IPS-18c (cell line): Measurements from ENCODE around the gene LENEP.

Source experiments
- H3K4me3 ChIP-seq: 2 replicates; pipeline ENCODE4 v1.7.0; 2013; ENCODE audit warnings: low read depth, mild to moderate bottlenecking, low read length, moderate library complexity; ENCODE audit not compliant: insufficient read depth
- H3K9me3 ChIP-seq: one replicate; pipeline ENCODE4 v1.6.1; 2013; ENCODE audit warnings: mild to moderate bottlenecking, low read length, moderate library complexity; ENCODE audit not compliant: control insufficient read depth, insufficient read depth

Gene LENEP

DNA sequence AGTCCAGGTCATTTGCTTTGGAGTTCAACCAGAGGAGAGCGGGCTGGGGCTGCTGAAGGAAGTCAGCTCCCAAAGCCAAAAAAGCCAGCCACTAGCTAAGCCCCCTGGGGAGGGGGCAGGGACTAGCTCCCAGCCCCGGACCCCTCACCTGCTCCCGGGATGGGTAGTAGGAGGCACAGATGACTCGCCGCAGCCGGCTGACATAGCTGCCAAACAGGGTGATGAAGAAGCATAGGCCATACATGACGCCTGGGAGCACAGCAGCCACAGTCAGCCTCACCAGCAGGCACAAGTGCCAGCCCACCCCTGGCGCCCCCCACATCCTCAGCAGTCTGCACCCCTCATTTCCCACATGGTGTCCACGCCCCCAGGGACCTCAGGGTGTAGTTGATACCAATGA lies 32.8 kb downstream of the LENEP start:
- H3K4me3 ChIP-seq, result no peak overlapping the region
- no peaks in the 10 kb centered on the region for H3K9me3 ChIP-seq

DNA sequence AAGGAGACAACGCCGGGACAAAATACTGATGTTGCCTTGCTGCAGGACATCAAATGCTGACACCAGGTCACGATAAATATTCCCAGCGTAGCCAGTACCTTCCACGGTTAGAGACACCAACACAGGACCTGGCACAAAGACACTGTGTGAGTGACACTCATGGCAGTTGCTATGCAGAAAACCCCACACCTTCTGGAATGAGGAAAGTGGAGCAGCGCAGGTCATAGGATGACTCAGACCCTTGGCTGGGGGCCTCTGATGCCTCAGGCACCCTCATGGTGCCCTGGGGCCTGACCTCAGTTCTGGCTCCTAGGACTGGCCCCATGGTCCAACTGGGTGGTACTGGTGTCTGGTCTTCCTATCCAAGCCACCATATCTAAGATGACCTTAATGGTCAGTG lies 33.2 kb downstream of the LENEP start:
- H3K9me3 ChIP-seq, result no peaks in the 10 kb centered on the region
- no peak overlapping the region for H3K4me3 ChIP-seq

GRCh38 chr1:155029513-155030242 lies 36.3 kb downstream of the LENEP start:
- H3K9me3 ChIP-seq, result no peaks in the 10 kb centered on the region
- no peak overlapping the region for H3K4me3 ChIP-seq

- Histone ChIP-seq H3K4me3 (no peak overlapping the region), H3K9me3 (no peaks in the 10 kb centered on the region)
Measured at GRCh38 chr1:155030243-155030795, 36.9 kb downstream of the LENEP start.

DNA sequence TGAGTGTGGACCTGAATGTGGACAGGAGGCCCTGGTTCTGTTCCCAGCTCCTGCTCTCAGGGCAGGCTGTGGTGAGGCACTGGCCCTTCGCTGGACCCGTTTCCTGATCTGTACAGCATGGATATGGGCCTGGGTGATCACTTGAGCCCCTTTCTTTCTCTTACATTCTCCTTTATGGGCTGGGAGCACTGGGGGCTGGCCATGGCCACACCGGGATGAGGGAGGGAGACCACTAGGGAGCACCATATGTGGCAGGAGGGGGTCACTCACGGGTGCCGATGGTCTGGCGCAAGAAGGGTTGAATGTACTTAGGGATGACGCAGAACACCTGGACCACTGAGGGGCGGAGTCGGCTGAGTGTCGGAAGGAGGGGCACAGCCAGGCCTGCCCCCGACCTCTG lies 37.5 kb downstream of the LENEP start:
- no peak overlapping the region for H3K4me3 ChIP-seq
- no peaks in the 10 kb centered on the region for H3K9me3 ChIP-seq

DNA sequence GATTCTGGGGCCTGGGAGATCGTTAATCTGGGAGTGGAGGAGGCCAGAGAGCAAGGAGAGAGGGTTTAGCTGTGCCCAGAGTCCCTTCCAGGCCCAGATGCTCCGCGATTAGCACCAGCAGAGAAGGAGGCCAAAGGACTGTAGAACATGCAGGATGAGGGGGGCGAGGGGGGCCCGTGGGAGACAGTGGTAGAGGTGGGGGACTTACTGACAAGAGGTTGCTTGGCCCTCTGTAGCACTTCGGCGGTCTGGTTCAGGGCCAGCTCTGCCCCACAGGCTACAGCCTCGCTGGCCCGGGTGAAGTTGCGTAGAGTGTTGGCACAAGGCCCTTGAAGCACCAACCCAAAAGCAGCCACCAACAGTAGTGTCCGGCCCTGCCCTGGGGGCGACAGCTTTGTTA lies 39.5 kb downstream of the LENEP start:
- Histone ChIP-seq H3K9me3 (no peaks in the 10 kb centered on the region), H3K4me3 (no peak overlapping the region)

GRCh38 chr1:155033524-155033923 lies 40.1 kb downstream of the LENEP start, which contains the start of the genes DCST1 and DCST2:
Gene DCST1, plus strand, starts transcription at chr1:155033824. Its CDS starts 213 bp downstream, at chr1:155034037.
Gene DCST2, minus strand, starts transcription at chr1:155033781. Its CDS starts 80 bp downstream, at chr1:155033701.
- no peak within 1 kb of the TSS for H3K4me3 ChIP-seq
- H3K9me3 ChIP-seq, result no peaks in the 10 kb centered on the region

GRCh38 chr1:155034318-155035208 lies 41.2 kb downstream of the LENEP start:
- no peak overlapping the region for H3K4me3 ChIP-seq
- no peaks in the 10 kb centered on the region for H3K9me3 ChIP-seq

- H3K9me3 ChIP-seq, result no peaks in the 10 kb centered on the region
- no peak overlapping the region for H3K4me3 ChIP-seq
Measured at GRCh38 chr1:155035936-155036335, 42.5 kb downstream of the LENEP start.

- Histone ChIP-seq H3K9me3 (no peaks in the 10 kb centered on the region), H3K4me3 (no peak overlapping the region)
Measured at GRCh38 chr1:155037043-155037442, 43.7 kb downstream of the LENEP start.

DNA sequence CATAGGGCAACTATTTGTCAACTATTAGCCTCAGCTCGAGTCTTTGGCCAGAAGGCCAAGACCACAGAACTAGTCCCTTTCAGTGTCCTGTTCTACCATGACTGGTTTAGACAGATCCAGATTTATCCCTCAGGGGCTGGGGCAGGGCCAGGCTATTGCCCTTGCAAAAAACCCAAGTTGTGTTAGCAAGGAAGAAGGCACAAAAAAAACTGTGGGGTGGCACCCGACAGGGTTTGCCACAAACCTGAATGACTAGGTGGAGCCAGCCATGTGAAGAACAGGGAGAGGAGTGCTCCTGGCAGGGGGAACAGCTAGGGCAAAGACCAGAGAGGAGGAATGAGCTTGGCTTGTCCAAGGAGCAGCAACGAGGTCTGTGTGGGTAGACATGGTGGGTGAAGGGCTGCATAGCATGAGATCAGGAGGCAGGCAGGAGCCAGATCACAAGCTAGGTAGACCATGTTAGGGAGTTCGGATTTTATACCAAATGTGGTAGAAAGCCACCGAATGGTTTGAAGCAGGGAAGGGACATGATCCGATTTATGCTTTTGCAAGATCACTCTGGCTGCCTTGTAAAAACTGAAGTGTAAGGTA lies 44.6 kb downstream of the LENEP start:
- Histone ChIP-seq H3K4me3 (no peak overlapping the region), H3K9me3 (no peaks in the 10 kb centered on the region)

- no peaks in the 10 kb centered on the region for H3K9me3 ChIP-seq
- no peak overlapping the region for H3K4me3 ChIP-seq
Measured at GRCh38 chr1:155038602-155039307, 45.4 kb downstream of the LENEP start.

GRCh38 chr1:155039308-155039669 lies 45.9 kb downstream of the LENEP start:
- Histone ChIP-seq H3K4me3 (no peak overlapping the region), H3K9me3 (no peaks in the 10 kb centered on the region)

DNA sequence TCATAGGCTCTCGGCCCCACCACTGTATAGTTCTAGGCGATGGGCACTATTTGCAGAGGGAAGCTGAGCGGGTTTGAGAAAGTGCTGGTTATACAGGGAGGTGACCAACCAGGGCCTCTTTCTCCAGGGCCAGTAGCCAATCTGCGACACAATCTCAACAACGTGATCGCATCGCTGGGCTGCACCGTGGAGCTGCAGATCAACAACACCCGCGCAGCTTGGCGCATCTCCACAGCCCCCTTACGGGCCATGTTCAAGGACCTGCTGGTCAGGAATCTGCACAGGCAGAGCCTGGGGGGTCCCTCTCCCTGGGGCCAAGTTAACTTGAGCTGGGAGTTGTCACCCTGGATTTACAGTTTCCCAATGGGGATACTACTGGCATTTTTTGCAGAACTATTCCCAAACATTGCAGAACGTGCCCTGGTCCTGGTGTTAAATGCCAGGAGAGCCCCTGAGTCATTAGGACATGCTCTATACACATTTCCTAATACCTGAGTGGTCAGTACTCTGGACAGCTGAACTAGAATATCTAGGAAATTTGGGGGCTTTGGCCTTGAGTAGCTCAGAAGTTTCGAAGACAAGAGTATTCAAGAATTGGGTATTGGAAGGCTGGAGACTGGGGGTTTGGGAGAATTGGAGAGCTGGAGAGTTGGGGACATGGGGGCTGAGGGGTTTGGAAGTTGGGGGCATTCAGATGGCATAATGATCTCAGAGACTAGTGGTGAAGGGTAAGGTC lies 47.1 kb downstream of the LENEP start:
- Histone ChIP-seq H3K4me3 (no peak overlapping the region), H3K9me3 (no peaks in the 10 kb centered on the region)

DNA sequence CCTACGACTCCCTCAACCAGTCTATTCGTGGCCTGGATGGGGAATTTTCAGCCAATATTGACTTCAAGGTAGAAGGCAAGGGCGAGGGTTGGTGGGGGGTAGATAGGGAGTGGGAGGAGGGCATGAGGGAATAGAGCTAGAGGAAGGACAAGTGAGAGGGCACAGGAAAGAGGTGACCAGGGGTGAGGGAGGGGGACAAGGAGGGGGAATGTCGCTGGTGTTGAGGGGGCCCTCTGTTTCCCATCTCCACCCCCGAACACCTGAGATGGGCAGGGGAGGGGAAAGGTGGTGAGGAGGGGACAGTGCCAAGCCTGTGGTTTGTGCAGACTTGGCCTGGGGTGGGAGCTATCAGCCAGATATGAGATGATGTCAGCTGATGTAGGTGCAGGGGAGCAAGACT lies 49.4 kb downstream of the LENEP start:
- peaks cover 2% of the 10 kb centered on the region for H3K9me3 ChIP-seq
- H3K4me3 ChIP-seq, result no peak overlapping the region

DNA sequence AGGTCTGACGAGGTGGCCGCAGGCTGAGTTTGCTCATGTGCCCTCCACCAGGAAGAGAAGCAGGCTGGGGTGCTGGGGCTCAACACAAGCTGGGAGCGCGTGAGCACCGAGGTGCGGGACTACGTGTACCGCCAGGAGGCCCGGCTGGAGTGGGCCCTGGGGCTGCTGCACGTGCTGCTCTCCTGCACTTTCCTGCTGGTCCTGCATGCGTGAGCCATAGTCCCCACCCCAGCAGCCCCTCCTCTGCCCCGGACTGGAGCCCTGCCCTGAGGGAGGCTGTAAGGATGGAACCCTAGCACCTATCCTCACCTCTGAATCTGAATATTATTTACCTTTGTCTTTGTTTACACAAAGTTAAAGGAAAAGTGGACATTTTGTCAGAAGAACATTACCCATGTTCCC lies 49.9 kb downstream of the LENEP start:
- H3K4me3 ChIP-seq, result no peak overlapping the region
- H3K9me3 ChIP-seq, result peaks cover 2% of the 10 kb centered on the region
